ENCODE measurements around the gene PTPRN2.

DNA sequence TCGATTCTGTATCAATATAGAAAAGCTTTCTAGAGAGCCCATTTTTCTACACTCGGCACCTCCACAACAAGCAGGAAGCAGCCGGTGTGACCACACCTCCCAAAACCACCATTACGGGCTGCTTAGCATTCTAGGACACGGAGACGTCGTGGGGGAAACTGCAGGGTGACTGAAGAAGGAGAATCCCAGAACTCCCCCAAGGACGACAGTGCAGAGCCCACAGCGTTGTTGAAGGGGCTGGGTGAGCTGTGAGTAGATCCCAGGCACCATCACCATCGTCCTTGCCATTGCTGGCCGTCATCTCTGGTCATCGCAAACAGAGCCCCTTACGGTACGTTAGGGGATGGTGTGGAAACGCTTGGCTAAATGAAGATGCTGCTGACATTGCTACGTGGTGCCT lies 351.8 kb downstream of the PTPRN2 start:
- TF ChIP-seq, protein P1, sequence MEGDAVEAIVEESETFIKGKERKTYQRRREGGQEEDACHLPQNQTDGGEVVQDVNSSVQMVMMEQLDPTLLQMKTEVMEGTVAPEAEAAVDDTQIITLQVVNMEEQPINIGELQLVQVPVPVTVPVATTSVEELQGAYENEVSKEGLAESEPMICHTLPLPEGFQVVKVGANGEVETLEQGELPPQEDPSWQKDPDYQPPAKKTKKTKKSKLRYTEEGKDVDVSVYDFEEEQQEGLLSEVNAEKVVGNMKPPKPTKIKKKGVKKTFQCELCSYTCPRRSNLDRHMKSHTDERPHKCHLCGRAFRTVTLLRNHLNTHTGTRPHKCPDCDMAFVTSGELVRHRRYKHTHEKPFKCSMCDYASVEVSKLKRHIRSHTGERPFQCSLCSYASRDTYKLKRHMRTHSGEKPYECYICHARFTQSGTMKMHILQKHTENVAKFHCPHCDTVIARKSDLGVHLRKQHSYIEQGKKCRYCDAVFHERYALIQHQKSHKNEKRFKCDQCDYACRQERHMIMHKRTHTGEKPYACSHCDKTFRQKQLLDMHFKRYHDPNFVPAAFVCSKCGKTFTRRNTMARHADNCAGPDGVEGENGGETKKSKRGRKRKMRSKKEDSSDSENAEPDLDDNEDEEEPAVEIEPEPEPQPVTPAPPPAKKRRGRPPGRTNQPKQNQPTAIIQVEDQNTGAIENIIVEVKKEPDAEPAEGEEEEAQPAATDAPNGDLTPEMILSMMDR (IDR thresholded peaks at IDR 0.05), result no peak
- TF ChIP-seq SIN3A (IDR thresholded peaks at IDR 0.05; ENCODE audit: borderline replicate concordance, insufficient read depth, low read depth, low read length), result no peak
- no peak for TF ChIP-seq POLR2AphosphoS5 (IDR thresholded peaks at IDR 0.05; ENCODE audit: low read depth, low read length)
- TF ChIP-seq TCF7L2 (IDR thresholded peaks at IDR 0.05; ENCODE audit: low read depth, low read length), result no peak
- TF ChIP-seq, protein P2, sequence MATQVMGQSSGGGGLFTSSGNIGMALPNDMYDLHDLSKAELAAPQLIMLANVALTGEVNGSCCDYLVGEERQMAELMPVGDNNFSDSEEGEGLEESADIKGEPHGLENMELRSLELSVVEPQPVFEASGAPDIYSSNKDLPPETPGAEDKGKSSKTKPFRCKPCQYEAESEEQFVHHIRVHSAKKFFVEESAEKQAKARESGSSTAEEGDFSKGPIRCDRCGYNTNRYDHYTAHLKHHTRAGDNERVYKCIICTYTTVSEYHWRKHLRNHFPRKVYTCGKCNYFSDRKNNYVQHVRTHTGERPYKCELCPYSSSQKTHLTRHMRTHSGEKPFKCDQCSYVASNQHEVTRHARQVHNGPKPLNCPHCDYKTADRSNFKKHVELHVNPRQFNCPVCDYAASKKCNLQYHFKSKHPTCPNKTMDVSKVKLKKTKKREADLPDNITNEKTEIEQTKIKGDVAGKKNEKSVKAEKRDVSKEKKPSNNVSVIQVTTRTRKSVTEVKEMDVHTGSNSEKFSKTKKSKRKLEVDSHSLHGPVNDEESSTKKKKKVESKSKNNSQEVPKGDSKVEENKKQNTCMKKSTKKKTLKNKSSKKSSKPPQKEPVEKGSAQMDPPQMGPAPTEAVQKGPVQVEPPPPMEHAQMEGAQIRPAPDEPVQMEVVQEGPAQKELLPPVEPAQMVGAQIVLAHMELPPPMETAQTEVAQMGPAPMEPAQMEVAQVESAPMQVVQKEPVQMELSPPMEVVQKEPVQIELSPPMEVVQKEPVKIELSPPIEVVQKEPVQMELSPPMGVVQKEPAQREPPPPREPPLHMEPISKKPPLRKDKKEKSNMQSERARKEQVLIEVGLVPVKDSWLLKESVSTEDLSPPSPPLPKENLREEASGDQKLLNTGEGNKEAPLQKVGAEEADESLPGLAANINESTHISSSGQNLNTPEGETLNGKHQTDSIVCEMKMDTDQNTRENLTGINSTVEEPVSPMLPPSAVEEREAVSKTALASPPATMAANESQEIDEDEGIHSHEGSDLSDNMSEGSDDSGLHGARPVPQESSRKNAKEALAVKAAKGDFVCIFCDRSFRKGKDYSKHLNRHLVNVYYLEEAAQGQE (IDR thresholded peaks at IDR 0.05; ENCODE audit: insufficient read depth in 1 of 2, low read depth in 2 of 2, low read length in 1 of 2), result no peak
